ENCODE measurements around the gene BMP7. TPM values are rescaled to one million over a fixed set of nuclear protein-coding genes. Genes with fewer than 3 reads are reported as not detected.

The BMP7 gene
- polyA plus RNA-seq, 1 experiment = not detected

DNA sequence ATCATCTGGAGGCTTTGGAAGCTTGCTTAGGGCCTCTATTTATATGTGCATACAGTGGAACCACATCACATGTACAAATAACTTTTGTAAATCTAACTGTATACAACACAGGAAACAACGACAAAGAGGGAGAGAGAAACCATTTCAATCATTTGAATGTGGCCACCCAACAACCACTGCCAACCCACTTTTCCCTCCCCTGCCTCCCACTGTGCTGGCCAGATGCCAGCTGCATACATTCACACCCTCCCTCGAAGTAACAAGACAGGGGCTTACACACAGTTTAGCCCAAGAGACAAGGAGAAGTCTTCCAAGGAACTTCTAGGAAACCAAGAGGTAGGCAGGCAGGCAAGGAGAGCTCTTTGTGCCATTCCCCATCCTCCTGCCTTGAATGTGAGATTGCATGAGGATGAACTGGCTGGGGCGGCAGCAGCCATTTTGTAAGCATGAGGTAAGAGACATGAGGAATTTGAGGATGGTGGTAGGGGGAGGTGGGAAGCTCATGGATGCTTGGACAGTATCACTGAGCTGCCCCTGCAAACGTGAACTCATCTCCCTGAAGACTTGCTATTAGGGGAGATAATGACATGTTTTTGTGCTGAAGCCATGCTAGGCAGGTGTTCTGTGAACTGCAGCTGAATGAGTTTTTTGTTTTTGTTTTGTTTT is 18.2 kb downstream of the BMP7 start:
- CTCF ChIA-PET = no interaction called here
- Histone ChIP-seq H3K36me3 (ENCODE audit: control insufficient read depth, insufficient read depth, low read length) (no peaks in the 10 kb centered on the region), H3K4me3 (ENCODE audit: low read depth, low read length) (no peak overlapping the region), H3K27me3 (ENCODE audit: control insufficient read depth, insufficient read depth, low read length) (no peaks in the 10 kb centered on the region; the same call in 1 of the 2 replicates)
- no peak for DNase-seq (ENCODE audit: low read depth)
- POLR2A ChIA-PET = no interaction called here
- TF ChIP-seq, protein P1, sequence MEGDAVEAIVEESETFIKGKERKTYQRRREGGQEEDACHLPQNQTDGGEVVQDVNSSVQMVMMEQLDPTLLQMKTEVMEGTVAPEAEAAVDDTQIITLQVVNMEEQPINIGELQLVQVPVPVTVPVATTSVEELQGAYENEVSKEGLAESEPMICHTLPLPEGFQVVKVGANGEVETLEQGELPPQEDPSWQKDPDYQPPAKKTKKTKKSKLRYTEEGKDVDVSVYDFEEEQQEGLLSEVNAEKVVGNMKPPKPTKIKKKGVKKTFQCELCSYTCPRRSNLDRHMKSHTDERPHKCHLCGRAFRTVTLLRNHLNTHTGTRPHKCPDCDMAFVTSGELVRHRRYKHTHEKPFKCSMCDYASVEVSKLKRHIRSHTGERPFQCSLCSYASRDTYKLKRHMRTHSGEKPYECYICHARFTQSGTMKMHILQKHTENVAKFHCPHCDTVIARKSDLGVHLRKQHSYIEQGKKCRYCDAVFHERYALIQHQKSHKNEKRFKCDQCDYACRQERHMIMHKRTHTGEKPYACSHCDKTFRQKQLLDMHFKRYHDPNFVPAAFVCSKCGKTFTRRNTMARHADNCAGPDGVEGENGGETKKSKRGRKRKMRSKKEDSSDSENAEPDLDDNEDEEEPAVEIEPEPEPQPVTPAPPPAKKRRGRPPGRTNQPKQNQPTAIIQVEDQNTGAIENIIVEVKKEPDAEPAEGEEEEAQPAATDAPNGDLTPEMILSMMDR (IDR thresholded peaks at IDR 0.05; ENCODE audit: insufficient read depth, low read depth, low read length) = no peak

DNA sequence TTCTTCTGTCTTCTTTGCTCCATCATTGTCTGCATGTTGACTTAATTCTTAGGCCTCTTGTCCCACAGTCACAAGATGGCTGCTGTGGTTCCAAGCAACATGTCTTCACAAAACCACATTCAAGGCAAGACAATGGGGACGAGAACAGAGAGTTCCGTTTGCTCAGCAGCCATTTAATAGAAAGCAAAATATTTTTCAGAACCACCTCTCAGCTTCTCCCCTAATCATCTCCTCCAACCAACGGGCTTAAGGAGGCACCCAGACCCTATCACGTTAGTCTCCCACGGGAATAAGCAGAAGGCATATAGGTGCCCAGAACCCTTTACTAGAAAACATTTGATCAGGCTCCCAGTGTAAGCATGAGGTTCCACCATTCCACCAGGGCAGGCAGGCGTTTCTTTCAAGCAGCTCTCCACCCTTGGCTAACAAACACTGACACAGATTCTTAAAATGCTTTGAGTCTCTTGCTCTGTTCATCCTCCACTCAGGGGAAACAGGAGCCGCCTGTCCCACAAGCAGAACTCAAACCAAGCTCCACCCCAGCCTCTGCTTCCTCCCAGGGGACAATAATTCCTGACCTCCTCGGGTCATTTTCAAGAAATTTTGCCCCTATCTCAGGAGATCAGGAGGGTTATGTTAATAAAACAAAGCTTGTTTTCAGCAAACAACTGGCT is 19.0 kb downstream of the BMP7 start:
- TF ChIP-seq, protein P1 (IDR thresholded peaks at IDR 0.05; ENCODE audit: insufficient read depth, low read depth, low read length) = no peak
- Histone ChIP-seq H3K4me3 (ENCODE audit: low read depth, low read length) (no peak overlapping the region), H3K27me3 (ENCODE audit: control insufficient read depth, insufficient read depth, low read length) (no peaks in the 10 kb centered on the region; the same call in 1 of the 2 replicates), H3K36me3 (ENCODE audit: control insufficient read depth, insufficient read depth, low read length) (no peaks in the 10 kb centered on the region)
- POLR2A ChIA-PET = no interaction called here
- DNase-seq (ENCODE audit: low read depth) = no peak
- CTCF ChIA-PET = no interaction called here

DNA sequence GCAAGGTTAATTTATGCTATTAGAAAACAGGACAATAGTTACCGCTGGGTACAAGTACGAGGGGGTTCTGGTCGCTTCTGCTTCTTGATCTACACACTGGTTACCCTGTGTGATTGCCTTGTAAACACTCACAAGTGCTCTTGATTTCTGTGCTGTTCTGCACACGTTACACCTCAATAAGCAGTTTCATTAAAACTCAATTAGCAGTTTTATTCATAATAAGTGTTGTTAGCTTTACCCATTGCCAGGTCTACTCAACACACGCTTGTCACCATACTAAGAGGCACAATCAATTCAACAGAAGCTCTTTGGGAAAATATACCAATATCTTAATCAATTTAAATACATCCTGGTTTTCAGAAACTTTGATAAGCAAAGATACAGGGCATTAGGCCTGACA is 20.4 kb downstream of the BMP7 start:
- DNase-seq (ENCODE audit: low read depth) = no peak
- Histone ChIP-seq H3K4me3 (ENCODE audit: low read depth, low read length) (no peak overlapping the region), H3K36me3 (ENCODE audit: control insufficient read depth, insufficient read depth, low read length) (no peaks in the 10 kb centered on the region), H3K27me3 (ENCODE audit: control insufficient read depth, insufficient read depth, low read length) (peaks cover 2% of the 10 kb centered on the region)
- CTCF ChIA-PET = no interaction called here
- TF ChIP-seq, protein P1 (IDR thresholded peaks at IDR 0.05; ENCODE audit: insufficient read depth, low read depth, low read length) = no peak
- POLR2A ChIA-PET = no interaction called here

DNA sequence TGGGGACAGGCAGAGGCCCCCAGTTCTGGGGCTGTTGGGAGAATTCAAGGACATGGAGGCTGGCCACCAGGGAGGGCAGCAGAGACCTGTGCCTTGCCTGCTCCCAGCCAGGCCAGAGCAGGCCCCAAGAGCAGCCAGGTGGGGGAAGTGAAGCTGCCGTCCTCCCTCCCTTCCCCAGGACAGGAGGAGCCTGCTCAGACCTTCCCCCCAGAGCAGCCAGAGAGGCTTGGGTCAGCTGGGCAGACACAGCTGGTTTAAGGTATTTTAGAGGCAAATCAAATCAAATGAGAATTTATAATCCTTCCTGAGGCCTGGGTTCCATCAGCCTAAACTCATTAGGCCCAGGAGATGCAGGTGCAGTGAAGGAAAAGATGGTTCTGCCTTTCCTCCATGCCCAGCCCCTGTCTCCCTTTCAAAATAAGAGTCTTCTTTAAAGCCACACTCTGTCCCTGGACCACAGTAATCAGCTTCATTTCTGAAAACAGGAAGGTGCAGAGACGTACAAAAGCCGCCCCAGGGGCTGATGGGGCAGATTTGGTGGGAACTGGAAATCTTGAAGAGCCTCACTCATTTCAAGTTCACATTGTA is 21.7 kb downstream of the BMP7 start:
- TF ChIP-seq, protein P1 (IDR thresholded peaks at IDR 0.05; ENCODE audit: insufficient read depth, low read depth, low read length) = no peak
- ChIA-PET POLR2A (no interaction called here), CTCF (interaction anchor here (0.6 to 0.8 kb wide), 3 partner anchors 19 to 101 kb away, joined by 3 read pairs; no protein-coding TSS in a partner anchor)
- peaks cover 3% of the 10 kb centered on the region for H3K27me3 ChIP-seq (ENCODE audit: control insufficient read depth, insufficient read depth, low read length)
- no peak overlapping the region for H3K4me3 ChIP-seq (ENCODE audit: low read depth, low read length)
- no peak for DNase-seq (ENCODE audit: low read depth)
- H3K36me3 ChIP-seq (ENCODE audit: control insufficient read depth, insufficient read depth, low read length) = no peaks in the 10 kb centered on the region

DNA sequence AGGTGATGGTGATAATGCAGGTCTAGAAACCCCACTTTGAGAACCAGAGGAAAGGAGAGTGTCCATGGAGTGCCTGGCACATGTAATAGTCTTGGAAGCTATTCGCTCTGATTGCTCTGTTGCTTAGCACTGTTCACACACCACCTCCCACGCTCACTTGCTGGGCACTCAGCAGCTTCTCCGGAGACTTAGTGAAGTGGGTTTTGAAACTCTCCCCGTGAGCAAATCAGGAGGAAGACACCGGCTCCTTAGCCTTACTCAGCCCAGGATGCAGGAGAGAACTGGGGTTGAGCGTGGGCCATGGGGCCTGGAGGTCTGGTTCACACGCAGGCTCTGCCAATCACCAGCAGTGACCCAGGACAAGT is 22.2 kb downstream of the BMP7 start:
- ChIA-PET CTCF (interaction anchor here (0.8 kb wide), 1 partner anchor 19 kb away, joined by 3 read pairs; no protein-coding TSS in a partner anchor), POLR2A (no interaction called here)
- Histone ChIP-seq H3K36me3 (ENCODE audit: control insufficient read depth, insufficient read depth, low read length) (no peaks in the 10 kb centered on the region), H3K4me3 (ENCODE audit: low read depth, low read length) (no peak overlapping the region), H3K27me3 (ENCODE audit: control insufficient read depth, insufficient read depth, low read length) (peaks cover 3% of the 10 kb centered on the region)
- no peak for DNase-seq (ENCODE audit: low read depth)
- TF ChIP-seq, protein P1 (IDR thresholded peaks at IDR 0.05; ENCODE audit: insufficient read depth, low read depth, low read length) = no peak
